Left forelimb (tissue), 1 donor: ENCODE data around the gene HEBP1.
"Not testable (repeated sequence)": the region's sequence is repeated elsewhere in the genome, so short reads cannot be mapped to it uniquely, and the experiment has no call there.

Source experiments
- DNase-seq: peaks from one replicate; pipeline ENCODE4 v3.0.0-alpha.2; 2018; ENCODE audit warnings: low spot score

The HEBP1 gene

GRCh38 chr12:12999959-13000615, at the start of gene HEBP1:
TSS of gene HEBP1 (minus strand) at chr12:13000265. CDS start at chr12:13000114, 151 bp downstream.
- DNase-seq, result peak; percentile 99

GRCh38 chr12:13049816-13050215, 49.8 kb upstream of the HEBP1 start:
- DNase-seq, result no peak

GRCh38 chr12:13046964-13047363, 46.9 kb upstream of the HEBP1 start:
- no peak for DNase-seq

- DNase-seq, result no peak
Observed at GRCh38 chr12:13045816-13046215, 45.8 kb upstream of the HEBP1 start.

- no peak for DNase-seq
Observed at GRCh38 chr12:13044906-13045299, 44.8 kb upstream of the HEBP1 start.

- peak; percentile 86 for DNase-seq
Observed at GRCh38 chr12:13044002-13044905, 44.2 kb upstream of the HEBP1 start, which contains the start of gene FAM234B. TSS of gene FAM234B (plus strand) at chr12:13044381. CDS start at chr12:13044404, 23 bp downstream.

- no peak for DNase-seq
Observed at GRCh38 chr12:13042666-13043230, 42.7 kb upstream of the HEBP1 start.

GRCh38 chr12:13041224-13041623, 41.2 kb upstream of the HEBP1 start:
- DNase-seq, result no peak

- no peak for DNase-seq
Observed at GRCh38 chr12:13039328-13039956, 39.4 kb upstream of the HEBP1 start.

GRCh38 chr12:13038491-13039161, 38.6 kb upstream of the HEBP1 start:
- no peak for DNase-seq

GRCh38 chr12:13036881-13037280, 36.8 kb upstream of the HEBP1 start:
- no peak for DNase-seq

GRCh38 chr12:13035335-13035734, 35.3 kb upstream of the HEBP1 start:
- DNase-seq, result not testable (repeated sequence)

GRCh38 chr12:13033476-13033875, 33.4 kb upstream of the HEBP1 start:
- DNase-seq, result no peak

- DNase-seq, result no peak
Observed at GRCh38 chr12:13032164-13032563, 32.1 kb upstream of the HEBP1 start.

GRCh38 chr12:13030541-13031291, 30.7 kb upstream of the HEBP1 start:
- DNase-seq, result no peak

- DNase-seq, result no peak
Observed at GRCh38 chr12:13028825-13029570, 28.9 kb upstream of the HEBP1 start.

- DNase-seq, result no peak
Observed at GRCh38 chr12:13027508-13027907, 27.4 kb upstream of the HEBP1 start.

- DNase-seq, result no peak
Observed at GRCh38 chr12:13027032-13027431, 27.0 kb upstream of the HEBP1 start.

GRCh38 chr12:13026286-13026685, 26.2 kb upstream of the HEBP1 start:
- no peak for DNase-seq

GRCh38 chr12:13024531-13024916, 24.5 kb upstream of the HEBP1 start:
- DNase-seq, result no peak
